22Rv1 (cell line): ENCODE measurements around the gene IRAK2.

Experiments
- CTCF ChIP-seq: fragments of 450-650 bp; IDR thresholded peaks from 2 replicates; pipeline ENCODE4 v1.5.1; 2017; ENCODE audit warnings: mild to moderate bottlenecking
- ZFX ChIP-seq: fragments of 450-650 bp; IDR thresholded peaks from 2 replicates; pipeline ENCODE4 v1.6.1; 2017; ENCODE audit warnings: antibody characterized with exemption, borderline replicate concordance

- TF ChIP-seq CTCF, result no peak
- no peak for TF ChIP-seq ZFX
These were observed 108.3 kb downstream of the IRAK2 start for GRCh38 chr3:10272977-10273376.
